HG02571 (cell line): ENCODE measurements around the gene CTNNA2.

Experiments used
- ATAC-seq: cut with Tn5 transposase; IDR thresholded peaks from one replicate; pipeline ENCODE4 v1.9.1; 2021; ENCODE audit warnings: mild to moderate bottlenecking, moderate library complexity; ENCODE audit not compliant: unreplicated experiment

Gene CTNNA2

DNA sequence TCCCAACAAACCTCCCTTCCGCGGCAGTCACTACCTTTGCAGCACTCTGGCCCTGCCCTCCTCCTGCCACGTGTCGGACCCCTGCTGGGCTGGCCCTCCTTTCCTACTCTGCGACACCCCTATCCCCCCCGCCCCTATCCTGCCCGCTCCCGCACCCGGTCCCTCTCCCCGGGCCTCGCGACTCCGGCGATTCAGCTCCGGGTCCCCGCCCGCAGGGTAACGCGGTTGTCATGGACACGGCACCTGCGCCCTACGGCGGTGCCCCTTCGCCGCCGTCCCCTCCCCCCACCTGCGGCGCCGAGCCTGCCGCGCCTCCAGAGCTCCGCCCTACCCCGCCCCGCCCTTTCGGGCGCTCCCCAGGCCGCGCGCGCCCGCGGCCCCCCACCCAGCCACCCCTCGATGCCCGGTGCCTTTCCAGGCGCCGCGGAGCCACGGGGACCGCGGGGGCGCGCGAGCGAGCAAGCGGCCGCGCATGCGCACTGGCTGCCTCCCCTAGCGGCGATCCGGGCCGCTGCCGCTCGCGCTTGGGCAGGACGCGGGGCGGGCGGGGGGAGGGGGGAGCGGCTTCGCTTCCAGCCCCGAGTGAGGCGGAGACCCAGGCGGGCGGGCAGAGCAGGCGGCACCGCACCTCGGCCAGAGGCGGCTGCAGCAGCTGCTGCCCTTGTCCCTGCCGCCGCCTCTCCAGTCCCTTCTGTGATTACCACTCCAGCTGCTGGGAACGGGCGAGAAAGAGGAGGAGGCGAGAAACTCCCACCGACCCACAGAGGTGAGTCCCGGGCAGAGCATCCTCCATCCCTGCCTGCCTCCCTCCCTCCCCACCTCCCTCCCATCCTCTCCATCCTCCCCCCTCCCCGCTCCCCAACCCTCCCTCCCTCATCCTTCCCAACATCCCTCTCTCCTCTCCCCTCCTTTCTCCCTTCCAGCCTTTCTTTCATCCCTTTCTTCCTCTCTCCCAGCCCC, at the start of gene CTNNA2:
TSS of gene CTNNA2 (plus strand) at position 610 of the 960 bp plus-strand sequence.
- ATAC-seq: no peak

DNA sequence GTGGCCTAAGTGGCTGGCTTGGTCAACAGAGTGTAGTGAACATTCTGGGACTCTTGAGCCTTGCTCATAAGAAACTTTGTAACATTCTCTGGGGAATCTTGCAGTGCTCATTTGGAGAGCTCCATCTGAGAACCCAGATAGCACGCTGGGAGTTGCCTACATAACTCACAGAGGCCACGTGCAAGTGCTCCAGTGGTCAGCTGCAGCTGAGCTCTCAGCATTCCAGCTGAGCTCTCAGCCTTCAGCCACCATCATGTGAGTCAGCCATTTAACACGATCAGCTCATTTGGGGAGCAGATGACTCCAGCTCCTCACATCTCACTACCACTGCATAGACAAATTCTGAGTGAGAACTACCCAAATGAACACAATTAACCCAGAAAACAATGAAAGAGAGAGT, 25.5 kb upstream of the CTNNA2 start:
- no peak for ATAC-seq

- ATAC-seq: no peak
These were observed 1.4 kb upstream of the CTNNA2 start for GRCh38 chr2:79511320-79511951.

- ATAC-seq: no peak
These were observed 860 bp downstream of the CTNNA2 start for GRCh38 chr2:79513711-79514110.

GRCh38 chr2:79529636-79530035, 16.8 kb downstream of the CTNNA2 start:
- ATAC-seq: no peak

DNA sequence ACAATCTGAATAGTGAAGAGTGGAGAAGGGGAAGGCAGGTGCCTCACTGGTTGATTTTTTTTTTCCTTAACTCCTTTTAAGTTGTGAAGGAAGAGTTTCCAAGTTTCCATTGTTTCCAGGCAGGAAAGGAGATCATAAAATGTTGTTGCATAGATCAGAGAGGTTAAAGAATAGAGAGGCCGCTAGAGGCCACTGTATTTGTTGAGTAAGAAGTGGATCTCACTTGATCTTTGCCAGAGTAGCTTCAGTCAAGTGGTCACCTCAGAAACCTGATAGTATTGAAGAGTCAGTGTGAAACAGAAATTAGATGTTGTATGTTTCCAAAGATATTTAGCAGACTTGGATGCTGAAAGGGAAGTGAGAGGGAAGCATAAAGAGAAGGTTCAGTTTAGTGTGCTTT, 17.6 kb downstream of the CTNNA2 start:
- no peak for ATAC-seq

DNA sequence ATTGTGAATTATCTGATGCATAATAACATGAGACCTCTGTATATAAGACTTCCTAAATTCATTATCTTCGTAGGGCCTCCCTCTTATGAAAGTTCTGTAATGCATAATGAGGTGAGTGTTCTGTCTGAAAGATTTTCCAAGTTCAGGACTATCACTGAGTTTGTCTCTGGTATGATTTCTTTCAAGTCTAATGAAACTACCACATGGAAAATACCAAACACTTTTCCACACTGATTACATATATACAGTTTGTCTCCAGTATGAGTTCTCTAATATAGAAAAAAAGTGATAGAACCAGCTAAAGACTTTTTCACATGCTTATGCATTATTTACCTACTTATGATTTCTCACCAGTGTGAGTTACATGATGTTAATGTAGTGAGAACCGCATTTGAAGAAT, 34.7 kb downstream of the CTNNA2 start:
- ATAC-seq: no peak

DNA sequence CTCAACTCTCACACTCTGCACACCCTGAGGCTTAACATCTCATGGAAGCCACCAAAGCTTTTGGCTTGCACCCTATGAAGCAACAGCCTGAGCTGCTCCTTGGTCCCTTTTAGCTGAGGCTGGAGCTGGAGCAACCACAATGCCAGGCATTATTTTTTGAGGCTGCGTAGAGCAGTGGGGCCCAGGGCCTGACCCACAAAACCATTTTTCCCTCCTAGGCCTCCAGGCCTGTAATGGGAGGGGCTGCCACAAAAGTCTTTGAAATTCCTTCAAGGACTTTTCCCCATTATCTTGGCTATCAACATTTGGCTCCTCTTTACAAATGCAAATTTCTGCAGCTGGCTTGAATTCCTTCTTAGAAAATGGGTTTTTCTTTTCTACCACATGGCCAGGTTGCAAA, 39.8 kb downstream of the CTNNA2 start:
- ATAC-seq: no peak

GRCh38 chr2:79554899-79555298, 42.0 kb downstream of the CTNNA2 start:
- no peak for ATAC-seq

DNA sequence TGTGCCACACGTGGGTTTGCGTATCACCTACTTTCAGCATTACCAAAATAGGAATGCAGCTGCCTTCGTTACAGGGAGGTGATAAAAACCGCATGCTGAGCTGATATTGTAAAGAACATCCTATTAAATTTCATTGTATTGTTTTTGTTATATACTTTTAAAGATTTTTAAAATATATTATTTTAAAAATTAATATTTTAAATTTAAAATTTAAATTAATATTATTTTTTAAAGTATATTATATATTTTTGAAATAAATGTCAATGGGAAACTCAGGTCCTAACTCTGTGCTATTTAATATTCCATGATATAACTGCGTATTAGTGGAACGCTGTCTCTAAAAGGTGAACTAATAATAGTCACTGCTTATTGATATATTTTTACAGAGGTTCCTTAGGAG, 51.2 kb downstream of the CTNNA2 start:
- no peak for ATAC-seq

DNA sequence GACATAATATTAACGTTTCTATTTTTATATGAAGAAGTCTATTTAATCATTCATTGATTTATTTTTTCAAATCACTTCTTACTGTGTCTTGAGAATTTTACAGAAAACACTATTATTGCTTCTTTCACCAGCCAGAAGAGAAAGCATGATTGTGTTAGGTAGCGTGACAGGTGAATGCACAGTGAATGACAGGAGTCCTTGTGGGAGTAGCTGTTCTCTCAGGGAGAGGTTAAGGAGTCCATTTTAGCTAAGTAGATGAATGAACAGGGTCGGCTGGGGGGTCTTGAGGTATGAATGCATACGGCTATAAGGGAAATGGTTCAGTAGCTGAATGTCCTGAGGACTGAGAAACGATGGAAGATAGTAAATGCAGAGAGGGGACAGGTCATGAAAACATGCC, 56.2 kb downstream of the CTNNA2 start:
- no peak for ATAC-seq

DNA sequence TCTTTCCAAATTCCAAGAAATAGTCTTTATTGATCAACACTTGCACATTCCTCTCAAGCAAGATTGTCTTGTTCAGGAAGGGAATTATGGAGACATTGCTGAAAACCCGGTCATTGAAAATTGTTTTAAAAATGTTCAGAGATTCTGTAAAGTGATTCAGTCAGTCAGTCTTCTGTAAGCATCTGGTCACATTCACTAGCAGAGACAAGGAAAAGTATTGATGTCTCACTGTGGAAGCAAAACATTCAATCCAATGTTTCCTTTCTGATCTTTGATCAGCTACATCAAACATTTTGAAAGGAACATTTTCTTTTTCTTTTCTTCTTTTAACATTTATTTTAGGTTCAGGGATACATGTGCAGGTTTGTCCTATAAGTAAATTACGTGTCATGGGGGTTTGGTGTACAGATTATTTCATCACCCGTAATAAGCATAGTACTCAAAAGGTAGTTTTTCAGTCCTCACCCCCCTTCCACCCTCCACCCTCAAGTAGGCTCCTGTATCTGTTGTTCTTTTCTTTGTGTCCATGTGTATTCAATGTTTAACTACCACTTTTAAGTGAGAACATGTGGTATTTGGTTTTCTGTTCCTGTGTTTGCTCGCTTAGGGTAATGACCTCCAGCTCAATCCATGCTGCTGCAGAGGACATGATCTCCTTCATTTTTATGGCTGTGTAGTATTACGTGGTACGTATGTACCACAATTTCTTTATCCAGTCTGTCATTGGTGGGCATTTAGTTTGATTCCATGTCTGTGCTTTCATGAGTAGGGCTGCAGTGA, 61.2 kb downstream of the CTNNA2 start:
- no peak for ATAC-seq

DNA sequence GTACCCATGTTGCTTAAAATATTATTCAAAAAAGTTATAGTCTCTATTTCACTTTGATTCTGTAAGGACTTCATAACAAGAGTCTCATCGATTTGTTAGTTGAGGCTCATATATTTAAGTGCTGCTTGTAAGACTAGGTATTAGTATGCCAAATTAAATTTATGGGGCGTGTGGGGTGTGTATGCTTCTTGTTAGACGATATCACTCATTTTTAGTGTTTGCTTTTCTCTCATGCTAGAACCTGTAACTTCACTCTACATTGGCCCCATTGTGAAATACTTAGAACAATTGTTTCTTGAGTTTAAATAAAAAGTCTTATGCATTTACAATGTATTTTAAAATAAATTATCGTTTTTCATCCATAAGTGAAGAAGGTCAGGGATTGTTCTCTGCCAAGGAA, 63.6 kb downstream of the CTNNA2 start:
- ATAC-seq: no peak

- ATAC-seq: no peak
These were observed 66.1 kb downstream of the CTNNA2 start for GRCh38 chr2:79578952-79579351.

DNA sequence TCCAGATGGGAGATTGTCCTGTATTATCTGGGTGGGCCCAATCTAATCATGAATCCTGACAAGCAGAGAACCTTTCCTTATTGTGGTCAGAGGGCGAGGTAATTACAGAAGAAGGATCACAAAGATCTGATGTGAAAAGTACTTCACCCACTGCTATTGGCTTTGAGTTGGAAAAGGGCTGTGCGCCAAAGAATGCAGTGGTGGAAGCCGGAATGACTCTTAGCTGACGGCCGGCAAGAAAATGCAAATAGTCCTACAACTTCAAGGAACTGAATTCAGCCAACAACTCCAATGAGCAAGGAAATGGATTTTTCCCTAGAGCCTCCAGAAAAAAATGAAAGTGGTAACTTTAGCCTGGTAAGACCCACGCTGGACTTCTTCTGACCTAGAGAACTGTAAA, 67.3 kb downstream of the CTNNA2 start:
- ATAC-seq: no peak

GRCh38 chr2:79585701-79586433, 73.0 kb downstream of the CTNNA2 start:
- ATAC-seq: no peak

- ATAC-seq: no peak
These were observed 78.4 kb downstream of the CTNNA2 start for GRCh38 chr2:79591281-79591680.

DNA sequence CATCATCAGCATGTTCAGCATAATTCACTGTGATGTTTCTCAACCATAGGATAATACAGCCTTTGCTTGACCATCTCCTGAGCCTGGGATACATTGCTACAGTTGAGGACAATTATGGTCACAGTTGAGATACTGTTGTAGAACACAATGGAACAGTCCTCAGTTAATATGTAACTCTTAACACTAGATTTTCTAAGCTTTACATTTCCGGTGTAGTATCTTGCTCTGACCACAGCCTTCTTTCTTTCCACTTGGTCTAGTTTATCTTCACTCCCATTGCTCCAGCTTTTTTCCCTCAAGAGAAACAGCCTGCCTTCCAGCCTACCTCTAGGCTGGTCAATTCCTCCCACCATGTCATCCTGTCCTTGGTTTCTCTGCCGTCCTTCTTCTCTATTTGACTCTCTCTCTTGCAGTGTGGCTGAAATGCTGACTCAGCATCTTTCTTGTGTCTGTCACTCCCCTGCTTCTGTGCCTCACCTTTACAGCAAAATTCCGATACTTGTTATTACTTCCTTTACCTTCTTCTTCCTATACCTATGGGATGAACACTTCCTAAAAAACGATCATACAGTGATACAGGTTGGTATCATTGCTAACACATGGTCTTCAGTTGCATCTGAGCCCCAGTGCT, 80.5 kb downstream of the CTNNA2 start:
- ATAC-seq: no peak

GRCh38 chr2:79596403-79596802, 83.6 kb downstream of the CTNNA2 start:
- no peak for ATAC-seq

- no peak for ATAC-seq
These were observed 91.9 kb downstream of the CTNNA2 start for GRCh38 chr2:79604748-79605147.
